HEK293 (cell line): ENCODE results near the gene METTL6.

ENCODE experiments used
- CTCF ChIP-seq: fragments of 450-650 bp; formaldehyde crosslinking; IDR thresholded peaks from 2 replicates; pipeline ENCODE4 v1.5.1; 2016; ENCODE audit warnings: missing biosample characterization, missing genetic modification characterization
- ZNF596 ChIP-seq: fragments of 450-650 bp; IDR thresholded peaks from 2 replicates; pipeline ENCODE4 v1.5.0; 2018; ENCODE audit warnings: missing biosample characterization, mild to moderate bottlenecking, missing genetic modification characterization, moderate library complexity

DNA sequence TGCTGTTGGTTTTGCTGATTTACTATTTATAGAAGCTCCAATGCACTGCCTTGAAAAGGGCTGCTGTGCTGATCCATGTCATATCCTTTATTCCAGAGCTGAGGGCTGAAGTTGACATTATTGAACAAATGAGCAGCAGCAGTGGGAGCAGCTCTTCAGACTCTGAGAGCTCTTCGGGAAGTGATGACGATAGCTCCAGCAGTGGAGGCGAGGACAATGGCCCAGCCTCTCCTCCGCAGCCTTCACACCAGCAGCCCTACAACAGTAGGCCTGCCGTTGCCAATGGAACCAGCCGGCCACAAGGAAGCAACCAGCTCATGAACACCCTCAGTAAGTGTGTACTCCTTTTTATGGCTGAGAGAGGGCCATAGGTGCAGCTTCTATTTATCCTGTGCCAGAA lies 8.9 kb upstream of the METTL6 start:
- TF ChIP-seq ZNF596 (tag by site-specific recombination) (no peak), CTCF (no peak)
